Natural killer cell (primary cell): ENCODE measurements around the gene FKBP9. TPM values are rescaled to one million over a fixed set of nuclear protein-coding genes. Genes with fewer than 3 reads are reported as not detected.

ENCODE experiments used
- ATAC-seq, 3 donors: fragments of 150-1000 bp in 2 of 3; fragments of 200-7000 bp in 1 of 3; cut with Tn5 transposase; 1 replicate in 1 of 3; 2 replicates in 2 of 3; pipeline ENCODE4 v1.10.0; 2021; ENCODE audit warnings: mild to moderate bottlenecking in 2 of 3, moderate library complexity in 2 of 3
- DNase-seq, 2 donors: peaks; one replicate each; pipeline versions ENCODE4 v3.0.0 to v3.0.0-alpha.2; 2013 to 2021; ENCODE audit warnings: mixed read lengths in 1 of 2
- H3K27ac ChIP-seq: one replicate; pipeline ENCODE4 v1.5.1; 2013; ENCODE audit warnings: mild to moderate bottlenecking, low read length
- H3K27me3 ChIP-seq: one replicate; pipeline ENCODE4 v1.6.1; 2013; ENCODE audit warnings: low read length; ENCODE audit not compliant: control insufficient read depth, insufficient read depth
- H3K36me3 ChIP-seq: one replicate; pipeline ENCODE4 v1.6.1; 2013; ENCODE audit warnings: low read length; ENCODE audit not compliant: control insufficient read depth, insufficient read depth
- H3K4me1 ChIP-seq: one replicate; pipeline ENCODE4 v1.6.1; 2013; ENCODE audit warnings: low read length; ENCODE audit not compliant: control insufficient read depth, insufficient read depth
- H3K4me3 ChIP-seq: one replicate; pipeline ENCODE4 v1.5.1; 2013; ENCODE audit warnings: low read length
- H3K9me3 ChIP-seq: one replicate; pipeline ENCODE4 v1.6.1; 2013; ENCODE audit warnings: low read length; ENCODE audit not compliant: control insufficient read depth, insufficient read depth
- H3K27ac Mint-ChIP-seq, 2 donors: one replicate each; pipeline ENCODE4 v1.8.0; 2022; ENCODE audit warnings: mild to moderate bottlenecking in 2 of 2, mixed read lengths in 2 of 2, moderate library complexity in 1 of 2
- H3K27me3 Mint-ChIP-seq, 2 donors: one replicate each; pipeline ENCODE4 v1.8.0; 2022; ENCODE audit warnings: low read depth in 2 of 2, mixed read lengths in 2 of 2
- H3K36me3 Mint-ChIP-seq: one replicate; pipeline ENCODE4 v1.8.0; 2022; ENCODE audit warnings: mixed read lengths
- H3K4me1 Mint-ChIP-seq, 2 donors: one replicate each; pipeline ENCODE4 v1.8.0; 2022; ENCODE audit warnings: mixed read lengths in 2 of 2
- H3K4me3 Mint-ChIP-seq: one replicate; pipeline ENCODE4 v1.8.0; 2022; ENCODE audit warnings: mild to moderate bottlenecking, moderate library complexity, mixed read lengths
- H3K9me3 Mint-ChIP-seq, 2 donors: one replicate each; pipeline ENCODE4 v1.8.0; 2022; ENCODE audit warnings: mixed read lengths in 2 of 2
- WGBS: methylation state at CpG from one replicate; pipeline ENCODE4 v1.1.7; 2013; ENCODE audit warnings: missing lambda C conversion rate; ENCODE audit not compliant: insufficient coverage; 5-methylcytosine and 5-hydroxymethylcytosine counted together
- intact Hi-C: fragments of 100-400 bp; cut with micrococcal nuclease; formaldehyde crosslinking; loops from one replicate; pipeline ENCODE4 v1.14.2; 2022
- total RNA-seq, 4 donors: library from RNA; stranded (reverse); fragments of 120-200 nt in 1 of 4; gene quantifications; one replicate each; pipeline versions ENCODE4 v1.2.3 to v1.2.4, GENCODE V29; 2013 to 2022
- TF ChIP-seq, protein P1 (sequence below): fragments of 200-600 bp; IDR thresholded peaks from one replicate; pipeline ENCODE4 v1.8.0; 2022; ENCODE audit warnings: antibody characterized with exemption

Gene FKBP9
- total RNA-seq, 3 donors from 2014 or later (not counting 1 experiment from before 2014, with no cell fraction given) = 2.3 TPM; not detected in 2

DNA sequence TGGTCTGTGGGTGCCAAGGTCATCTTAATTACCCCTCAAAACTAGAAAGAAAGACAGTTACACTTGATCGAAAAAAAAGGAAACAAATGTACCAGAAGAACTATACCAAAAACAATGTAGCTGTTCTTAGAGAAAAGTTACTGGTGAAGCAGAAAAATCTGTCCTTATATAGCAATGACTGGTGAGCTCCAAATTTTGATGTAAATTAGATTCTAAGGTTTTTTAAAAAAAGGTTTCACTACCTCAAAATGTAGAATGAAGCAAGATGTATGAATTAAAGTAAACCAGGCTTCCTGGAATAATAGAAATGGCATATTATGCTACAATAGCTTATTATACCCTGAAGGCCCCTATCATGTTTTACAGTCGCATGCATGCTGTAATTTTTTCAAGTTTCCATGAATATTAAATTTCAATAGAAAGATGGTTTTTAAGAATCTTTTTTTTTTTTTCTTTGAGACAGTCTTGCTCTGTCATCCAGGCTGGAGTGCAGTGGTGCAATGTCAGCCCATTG lies 28.4 kb upstream of the FKBP9 start:
- TF ChIP-seq, protein P1, sequence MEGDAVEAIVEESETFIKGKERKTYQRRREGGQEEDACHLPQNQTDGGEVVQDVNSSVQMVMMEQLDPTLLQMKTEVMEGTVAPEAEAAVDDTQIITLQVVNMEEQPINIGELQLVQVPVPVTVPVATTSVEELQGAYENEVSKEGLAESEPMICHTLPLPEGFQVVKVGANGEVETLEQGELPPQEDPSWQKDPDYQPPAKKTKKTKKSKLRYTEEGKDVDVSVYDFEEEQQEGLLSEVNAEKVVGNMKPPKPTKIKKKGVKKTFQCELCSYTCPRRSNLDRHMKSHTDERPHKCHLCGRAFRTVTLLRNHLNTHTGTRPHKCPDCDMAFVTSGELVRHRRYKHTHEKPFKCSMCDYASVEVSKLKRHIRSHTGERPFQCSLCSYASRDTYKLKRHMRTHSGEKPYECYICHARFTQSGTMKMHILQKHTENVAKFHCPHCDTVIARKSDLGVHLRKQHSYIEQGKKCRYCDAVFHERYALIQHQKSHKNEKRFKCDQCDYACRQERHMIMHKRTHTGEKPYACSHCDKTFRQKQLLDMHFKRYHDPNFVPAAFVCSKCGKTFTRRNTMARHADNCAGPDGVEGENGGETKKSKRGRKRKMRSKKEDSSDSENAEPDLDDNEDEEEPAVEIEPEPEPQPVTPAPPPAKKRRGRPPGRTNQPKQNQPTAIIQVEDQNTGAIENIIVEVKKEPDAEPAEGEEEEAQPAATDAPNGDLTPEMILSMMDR = no peak
- H3K27ac ChIP-seq = no peak overlapping the region
- Mint-ChIP-seq H3K4me3 (no peak overlapping the region), H3K4me1 (no peaks in the 10 kb centered on the region), H3K27me3 (no peaks in the 10 kb centered on the region), H3K36me3 (no peaks in the 10 kb centered on the region), H3K9me3 (no peaks in the 10 kb centered on the region), H3K27ac (no peak overlapping the region)
- intact Hi-C loops = no loop called here
- H3K9me3 ChIP-seq = no peaks in the 10 kb centered on the region
- ATAC-seq (no peak), DNase-seq (no peak)
- H3K27me3 ChIP-seq = no peaks in the 10 kb centered on the region
- WGBS = no CpG with 5 or more reads among the region's 2 CpGs
- H3K4me1 ChIP-seq = no peaks in the 10 kb centered on the region
- no peaks in the 10 kb centered on the region for H3K36me3 ChIP-seq
- H3K4me3 ChIP-seq = no peak overlapping the region

DNA sequence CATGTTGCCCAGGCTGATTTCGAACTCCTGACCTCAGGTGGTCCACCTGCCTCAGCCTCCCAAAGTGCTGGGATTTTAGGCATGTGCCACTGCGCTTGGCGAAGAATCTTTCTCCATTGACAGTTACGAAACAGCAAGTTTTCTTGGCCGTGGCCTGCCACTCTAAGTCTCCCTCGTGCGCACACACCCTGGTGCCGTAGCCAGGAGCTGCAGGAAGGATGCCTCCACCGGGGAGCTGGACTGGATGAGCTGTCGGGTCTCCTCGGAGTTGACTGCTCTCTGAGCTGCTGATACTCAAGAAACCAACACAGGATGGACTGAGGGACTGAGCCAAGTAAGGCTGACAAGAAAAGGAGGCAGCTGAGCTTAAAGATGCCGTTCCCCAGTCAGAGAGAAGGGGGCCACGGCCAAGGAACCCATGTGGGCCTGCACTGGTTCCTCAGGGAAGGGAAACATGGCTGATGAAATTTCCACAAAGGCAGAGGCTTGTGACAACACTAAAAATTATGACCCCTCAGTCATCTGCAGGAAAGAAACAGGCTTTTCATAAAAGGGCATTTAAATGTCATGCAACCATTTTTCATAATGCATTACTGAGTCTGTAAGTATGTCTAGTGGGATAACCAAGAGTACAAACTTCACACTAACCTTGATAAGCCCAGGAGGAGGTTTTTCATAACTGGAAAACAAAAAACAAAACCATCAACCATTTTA lies 27.7 kb upstream of the FKBP9 start:
- WGBS = 95% methylated on average over 13 of the region's 13 CpGs
- intact Hi-C loops = no loop called here
- no peaks in the 10 kb centered on the region for H3K9me3 ChIP-seq
- no peak overlapping the region for H3K27ac ChIP-seq
- ATAC-seq = no peak
- H3K9me3 Mint-ChIP-seq = no peaks in the 10 kb centered on the region
- H3K36me3 ChIP-seq = no peaks in the 10 kb centered on the region
- TF ChIP-seq, protein P1 = no peak
- no peak for DNase-seq
- H3K27ac Mint-ChIP-seq = no peak overlapping the region
- no peaks in the 10 kb centered on the region for H3K36me3 Mint-ChIP-seq
- no peak overlapping the region for H3K4me3 Mint-ChIP-seq
- H3K27me3 Mint-ChIP-seq = no peaks in the 10 kb centered on the region
- H3K4me1 ChIP-seq = no peaks in the 10 kb centered on the region
- H3K4me1 Mint-ChIP-seq = no peaks in the 10 kb centered on the region
- no peak overlapping the region for H3K4me3 ChIP-seq
- no peaks in the 10 kb centered on the region for H3K27me3 ChIP-seq

DNA sequence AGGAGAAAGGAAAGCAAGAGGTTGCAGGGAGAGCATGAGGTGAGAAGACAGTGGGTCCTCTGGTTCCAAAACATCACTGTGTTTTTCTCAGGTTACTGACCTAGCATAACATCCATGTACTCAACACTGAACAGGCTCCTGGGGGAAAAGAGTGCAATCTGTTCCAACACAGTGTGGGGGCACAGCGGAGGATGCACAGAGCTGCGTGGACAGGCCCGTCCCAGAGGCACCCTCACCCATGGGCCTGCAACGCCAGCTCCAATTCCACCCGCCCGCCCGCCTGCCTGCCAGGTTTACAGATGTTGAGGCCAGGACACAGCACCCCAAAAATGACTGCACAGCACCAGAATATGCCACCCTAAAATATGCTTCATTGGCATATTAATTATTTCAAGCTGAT lies 26.9 kb upstream of the FKBP9 start:
- intact Hi-C loops = no loop called here
- Histone ChIP-seq H3K36me3 (no peaks in the 10 kb centered on the region), H3K4me1 (no peaks in the 10 kb centered on the region), H3K27me3 (no peaks in the 10 kb centered on the region), H3K4me3 (no peak overlapping the region), H3K9me3 (no peaks in the 10 kb centered on the region), H3K27ac (no peak overlapping the region)
- TF ChIP-seq, protein P1 = no peak
- Mint-ChIP-seq H3K4me1 (peaks cover 0 to under 1% of the 10 kb centered on the region in 2 donors), H3K9me3 (no peaks in the 10 kb centered on the region), H3K27me3 (no peaks in the 10 kb centered on the region), H3K4me3 (no peak overlapping the region), H3K36me3 (no peaks in the 10 kb centered on the region), H3K27ac (no peak overlapping the region)
- 97% methylated on average over 7 of the region's 7 CpGs for WGBS
- DNase-seq = no peak
- no peak for ATAC-seq

DNA sequence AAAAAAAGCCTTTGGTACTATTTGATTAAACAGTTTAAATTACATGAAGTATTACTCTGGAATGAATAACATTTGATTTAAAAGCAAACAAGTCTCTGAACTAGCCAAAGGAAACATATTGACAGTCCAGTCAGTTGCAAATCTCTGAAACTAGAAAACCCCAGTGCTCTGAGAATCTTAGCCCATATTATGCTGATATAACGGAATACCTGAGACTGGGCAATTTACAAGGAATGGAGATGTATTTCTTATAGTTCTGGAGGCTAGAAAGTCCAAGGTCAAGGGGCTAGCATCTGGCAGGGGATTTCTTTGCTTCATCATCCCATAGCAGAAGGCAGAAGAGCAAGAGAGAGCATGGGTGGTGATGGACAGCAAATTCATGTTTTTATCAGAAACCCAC lies 21.7 kb upstream of the FKBP9 start:
- Mint-ChIP-seq H3K27me3 (no peaks in the 10 kb centered on the region), H3K9me3 (no peaks in the 10 kb centered on the region), H3K27ac (no peak overlapping the region), H3K4me1 (peaks cover 4 to 5% of the 10 kb centered on the region in 2 donors), H3K4me3 (no peak overlapping the region), H3K36me3 (no peaks in the 10 kb centered on the region)
- Histone ChIP-seq H3K27ac (no peak overlapping the region), H3K27me3 (no peaks in the 10 kb centered on the region), H3K4me1 (no peaks in the 10 kb centered on the region), H3K9me3 (no peaks in the 10 kb centered on the region), H3K36me3 (no peaks in the 10 kb centered on the region), H3K4me3 (no peak overlapping the region)
- TF ChIP-seq, protein P1 = no peak
- ATAC-seq = no peak
- no peak for DNase-seq
- 93% methylated on average over 1 of the region's 1 CpG for WGBS
- intact Hi-C loops = no loop called here
